Prostate gland (tissue), 2 donors: ENCODE measurements around the gene MGLL.

Source experiments
- CTCF ChIP-seq, 4 experiments: fragments of 200-600 bp in 2 of 4; fragments of 450-650 bp in 2 of 4; sonication (generic) in 2 of 4; IDR thresholded peaks; 1 replicate in 3 of 4; 2 replicates in 1 of 4; pipeline ENCODE4 v1.5.1; 2016 to 2019; ENCODE audit warnings: antibody characterized with exemption in 4 of 4, mild to moderate bottlenecking in 2 of 4, moderate library complexity in 2 of 4
- POLR2A ChIP-seq: fragments of 450-650 bp; IDR thresholded peaks from one replicate; pipeline ENCODE4 v1.6.1; 2016; ENCODE audit warnings: antibody characterized with exemption, mild to moderate bottlenecking

- peak in 1 of 4 experiments; percentile 24 for TF ChIP-seq CTCF (IDR thresholded peaks at IDR 0.05)
- no peak for TF ChIP-seq POLR2A
Observed at GRCh38 chr3:127747751-127748521, 74.4 kb downstream of the MGLL start.
